Glomerular endothelial cell (primary cell): ENCODE results near the gene PTF1A. TPM values are rescaled to one million over a fixed set of nuclear protein-coding genes. Genes with fewer than 3 reads are reported as not detected.
"Not testable (repeated sequence)": the region's sequence is repeated elsewhere in the genome, so short reads cannot be mapped to it uniquely, and the experiment has no call there.

Source experiments
- DNase-seq: peaks from one replicate; pipeline ENCODE4 v3.0.0-alpha.2; 2011; ENCODE audit warnings: low read depth, low spot score; ENCODE audit errors: extremely low read depth
- total RNA-seq: library from RNA; depleted of rRNA; stranded (reverse); fragments of >200 nt; gene quantifications from 2 replicates; pipeline ENCODE4 v1.2.3, GENCODE V29; 2015

The PTF1A gene
- total RNA-seq, 1 donor from 2014 or later: not detected

- DNase-seq: no peak
These were observed 10.7 kb downstream of the PTF1A start for GRCh38 chr10:23202779-23203178.

GRCh38 chr10:23203369-23204325 lies 11.5 kb downstream of the PTF1A start:
- DNase-seq: no peak

- no peak for DNase-seq
These were observed 12.7 kb downstream of the PTF1A start for GRCh38 chr10:23204773-23205172.

- no peak for DNase-seq
These were observed 14.0 kb downstream of the PTF1A start for GRCh38 chr10:23205972-23206642.

GRCh38 chr10:23217471-23217870 lies 25.4 kb downstream of the PTF1A start:
- no peak for DNase-seq

- no peak for DNase-seq
These were observed 38.5 kb downstream of the PTF1A start for GRCh38 chr10:23230582-23230981.

- DNase-seq: no peak
These were observed 45.9 kb downstream of the PTF1A start for GRCh38 chr10:23238015-23238414.

GRCh38 chr10:23241779-23242178 lies 49.7 kb downstream of the PTF1A start:
- not testable (repeated sequence) for DNase-seq

Other genes with a start within 250 kb of the PTF1A start
- 15.4 and 22.5 TPM in 2 replicates for gene MSRB2, start 96.7 kb upstream of the PTF1A start, total RNA-seq
- not detected in 2 replicates for gene C10orf67, start 152.5 kb downstream of the PTF1A start, total RNA-seq
- 7.9 and 14.2 TPM in 2 replicates for gene OTUD1, start 246.8 kb downstream of the PTF1A start, total RNA-seq